Measurements from ENCODE around the gene DCC. TPM values are rescaled to one million over a fixed set of nuclear protein-coding genes. Genes with fewer than 3 reads are reported as not detected.

Gene DCC
- total RNA-seq, 1 experiment from 2014 or later: not detected

- H3K9me3 ChIP-seq (ENCODE audit: insufficient read depth, low read depth): no peaks in the 10 kb centered on the region
- no peaks in the 10 kb centered on the region for H3K79me2 ChIP-seq (ENCODE audit: low read depth)
- DNase-seq: no peak
- no peaks in the 10 kb centered on the region for H3K4me1 ChIP-seq (replicated peaks; ENCODE audit: insufficient read depth)
- H3K27me3 ChIP-seq (ENCODE audit: insufficient read depth, low read depth): 0 out of 2 replicates have a peak, but pooled peaks cover 3% of the 10 kb centered on the region
- no peaks in the 10 kb centered on the region for H3F3A ChIP-seq (ENCODE audit: insufficient read depth, low read depth)
- H3K4me2 ChIP-seq: no peak overlapping the region
- no peak overlapping the region for H3K27ac ChIP-seq
- H3K36me3 ChIP-seq (ENCODE audit: low read depth): no peaks in the 10 kb centered on the region
- no peaks in the 10 kb centered on the region for H3K9me2 ChIP-seq (ENCODE audit: insufficient read depth)
- ChIA-PET POLR2A (ENCODE audit: unreplicated experiment) (no interaction called here), CTCF (no interaction called here)
- no TSS peak for BruUV-seq (replicated peaks)
- intact Hi-C loops (cut with micrococcal nuclease; ENCODE audit: unreplicated experiment): no loop called here
- no peak overlapping the region for H2AFZ ChIP-seq
- no peaks in the 10 kb centered on the region for H4K20me1 ChIP-seq (ENCODE audit: insufficient read depth)
- no peak for TF ChIP-seq EZH2 (IDR thresholded peaks at IDR 0.05; ENCODE audit: low read depth)
- no peak for TF ChIP-seq CTCF (conservative IDR thresholded peaks at IDR 0.05)
- H3K4me3 ChIP-seq: no peak overlapping the region
These were observed 135.3 kb downstream of the DCC start for GRCh38 chr18:52475325-52475724.

DNA sequence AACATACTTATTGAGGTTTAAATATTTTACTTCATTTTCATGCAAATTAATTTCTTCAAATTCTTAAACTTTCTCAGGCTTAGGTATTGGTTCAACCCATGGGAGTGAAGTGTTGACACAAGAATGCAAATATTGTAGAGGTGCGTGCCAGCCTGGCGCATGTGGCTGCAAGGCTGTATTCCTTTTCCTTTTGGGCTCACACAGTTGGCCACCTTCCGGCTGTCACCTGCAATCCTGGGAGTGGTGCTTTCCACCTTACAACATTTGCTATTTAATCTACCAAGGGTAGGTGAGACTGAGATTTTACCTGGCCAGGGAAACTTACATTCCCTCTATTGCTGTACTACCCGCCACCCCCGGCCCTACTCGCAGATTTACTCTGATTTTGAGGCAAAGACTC, 141.1 kb downstream of the DCC start:
- no peaks in the 10 kb centered on the region for H3K79me2 ChIP-seq (ENCODE audit: low read depth)
- no peaks in the 10 kb centered on the region for H4K20me1 ChIP-seq (ENCODE audit: insufficient read depth)
- no peak for DNase-seq
- no peaks in the 10 kb centered on the region for H3K9me3 ChIP-seq (ENCODE audit: insufficient read depth, low read depth)
- H3K4me3 ChIP-seq: no peak overlapping the region
- ChIA-PET POLR2A (ENCODE audit: unreplicated experiment) (no interaction called here), CTCF (no interaction called here)
- H3F3A ChIP-seq (ENCODE audit: insufficient read depth, low read depth): no peaks in the 10 kb centered on the region
- intact Hi-C loops (cut with micrococcal nuclease; ENCODE audit: unreplicated experiment): no loop called here
- BruUV-seq (replicated peaks): no TSS peak
- H3K9me2 ChIP-seq (ENCODE audit: insufficient read depth): no peaks in the 10 kb centered on the region
- H3K27me3 ChIP-seq (ENCODE audit: insufficient read depth, low read depth): 0 out of 2 replicates have a peak, but pooled peaks cover 1% of the 10 kb centered on the region
- no peak overlapping the region for H2AFZ ChIP-seq
- H3K4me1 ChIP-seq (replicated peaks; ENCODE audit: insufficient read depth): no peaks in the 10 kb centered on the region
- TF ChIP-seq CTCF (conservative IDR thresholded peaks at IDR 0.05) (no peak), EZH2 (IDR thresholded peaks at IDR 0.05; ENCODE audit: low read depth) (no peak)
- no peak overlapping the region for H3K4me2 ChIP-seq
- H3K27ac ChIP-seq: no peak overlapping the region
- H3K36me3 ChIP-seq (ENCODE audit: low read depth): no peaks in the 10 kb centered on the region

- H3K9me3 ChIP-seq (ENCODE audit: insufficient read depth, low read depth): no peaks in the 10 kb centered on the region
- H3K27ac ChIP-seq: no peak overlapping the region
- TF ChIP-seq EZH2 (IDR thresholded peaks at IDR 0.05; ENCODE audit: low read depth): no peak
- TF ChIP-seq CTCF (conservative IDR thresholded peaks at IDR 0.05): no peak
- no peaks in the 10 kb centered on the region for H4K20me1 ChIP-seq (ENCODE audit: insufficient read depth)
- CTCF ChIA-PET: no interaction called here
- no peak overlapping the region for H3K4me2 ChIP-seq
- H3K79me2 ChIP-seq (ENCODE audit: low read depth): no peaks in the 10 kb centered on the region
- BruUV-seq (replicated peaks): no TSS peak
- no peak for DNase-seq
- no peak overlapping the region for H3K4me3 ChIP-seq
- peaks cover 14% of the 10 kb centered on the region; the same call in 1 of the 2 replicates for H3K27me3 ChIP-seq (ENCODE audit: insufficient read depth, low read depth)
- H3K4me1 ChIP-seq (replicated peaks; ENCODE audit: insufficient read depth): no peaks in the 10 kb centered on the region
- H3K9me2 ChIP-seq (ENCODE audit: insufficient read depth): no peaks in the 10 kb centered on the region
- intact Hi-C loops (cut with micrococcal nuclease; ENCODE audit: unreplicated experiment): no loop called here
- POLR2A ChIA-PET (ENCODE audit: unreplicated experiment): no interaction called here
- H3F3A ChIP-seq (ENCODE audit: insufficient read depth, low read depth): no peaks in the 10 kb centered on the region
- no peaks in the 10 kb centered on the region for H3K36me3 ChIP-seq (ENCODE audit: low read depth)
- H2AFZ ChIP-seq: no peak overlapping the region
These were observed 145.0 kb downstream of the DCC start for GRCh38 chr18:52484977-52485376.

Data from PC-9 (cell line).